ENCODE results near the gene MYOD1. TPM values are rescaled to one million over a fixed set of nuclear protein-coding genes. Genes with fewer than 3 reads are reported as not detected.

The MYOD1 gene
- total RNA-seq, 1 experiment from 2014 or later = not detected

DNA sequence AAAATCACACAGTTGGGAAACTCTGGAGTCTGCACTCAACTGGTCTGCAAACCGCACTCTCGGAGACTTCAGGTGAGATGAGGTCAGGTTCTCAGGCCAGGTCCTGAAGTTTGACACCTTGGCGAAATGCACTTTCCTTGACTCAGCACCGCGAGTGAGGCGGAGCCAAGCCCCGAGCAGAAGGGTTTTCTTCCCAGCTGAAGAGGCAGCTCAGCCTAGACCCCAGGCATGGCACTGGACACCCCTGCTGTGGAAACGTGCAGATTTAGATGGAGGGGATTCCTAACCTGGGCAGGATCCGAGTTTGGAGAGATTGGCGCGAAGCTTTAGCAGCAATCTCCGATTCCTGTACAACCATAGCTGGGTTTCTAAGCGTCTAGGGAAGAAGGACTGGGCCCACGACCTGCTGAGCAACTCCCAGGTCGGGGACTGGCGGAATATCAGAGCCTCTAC is 835 bp upstream of the MYOD1 start:
- Histone ChIP-seq H3K4me1 (ENCODE audit: control insufficient read depth, insufficient read depth, low read length) (no peaks in the 10 kb centered on the region), H3K27ac (ENCODE audit: low read length) (no peak overlapping the region), H3K36me3 (ENCODE audit: control insufficient read depth, insufficient read depth, low read length) (no peaks in the 10 kb centered on the region), H3K4me3 (ENCODE audit: low read depth in 2 of 2, low read length in 2 of 2) (no peak overlapping the region), H3K9me3 (ENCODE audit: control insufficient read depth, insufficient read depth, low read depth, low read length) (no peaks in the 10 kb centered on the region), H3K27me3 (ENCODE audit: control insufficient read depth, insufficient read depth, low read length) (peaks cover 22% of the 10 kb centered on the region)
- in situ Hi-C loops (cut with HindIII; ENCODE audit: low pct_unique_long_range_greater_than_20kb, low sequenced_read_pairs) (no loop called here), intact Hi-C loops (cut with micrococcal nuclease; ENCODE audit: unreplicated experiment) (no loop called here)
- DNase-seq (ENCODE audit: low read depth, low spot score) = no peak
- BruUV-seq (replicated peaks) = no TSS peak
- CTCF ChIA-PET = interaction anchor here (1.1 kb wide), 1 partner anchor 13 kb away, joined by 4 read pairs; no protein-coding TSS in a partner anchor
- TF ChIP-seq TCF7L2 (IDR thresholded peaks at IDR 0.05; ENCODE audit: low read depth, low read length) (no peak), CTCF (IDR thresholded peaks at IDR 0.05) (no peak), REST (IDR thresholded peaks at IDR 0.05; ENCODE audit: insufficient read depth in 1 of 2, low read depth in 2 of 2, low read length in 1 of 2) (no peak), SIN3A (IDR thresholded peaks at IDR 0.05; ENCODE audit: borderline replicate concordance, insufficient read depth, low read depth, low read length) (no peak), POLR2AphosphoS5 (IDR thresholded peaks at IDR 0.05; ENCODE audit: low read depth, low read length) (no peak)
- POLR2A ChIA-PET = no interaction called here
- 0 out of 2 replicates have a peak, but pooled peaks have one; percentile 7 for ATAC-seq

- intact Hi-C loops (cut with micrococcal nuclease; ENCODE audit: unreplicated experiment) = no loop called here
- ChIA-PET POLR2A (no interaction called here), CTCF (interaction anchor here (1.2 kb wide), 1 partner anchor 121 kb away, joined by 3 read pairs; no protein-coding TSS in a partner anchor)
- Histone ChIP-seq H3K27me3 (ENCODE audit: control insufficient read depth, insufficient read depth, low read length) (peaks cover 25% of the 10 kb centered on the region), H3K4me3 (ENCODE audit: low read depth in 2 of 2, low read length in 2 of 2) (no peak overlapping the region), H3K4me1 (ENCODE audit: control insufficient read depth, insufficient read depth, low read length) (no peaks in the 10 kb centered on the region), H3K9me3 (ENCODE audit: control insufficient read depth, insufficient read depth, low read depth, low read length) (no peaks in the 10 kb centered on the region), H3K27ac (ENCODE audit: low read length) (no peak overlapping the region), H3K36me3 (ENCODE audit: control insufficient read depth, insufficient read depth, low read length) (no peaks in the 10 kb centered on the region)
- ATAC-seq = 0 out of 2 replicates have a peak, but pooled peaks have one; percentile 48
- in situ Hi-C loops (cut with HindIII; ENCODE audit: low pct_unique_long_range_greater_than_20kb, low sequenced_read_pairs) = no loop called here
- DNase-seq (ENCODE audit: low read depth, low spot score) = no peak
- TF ChIP-seq CTCF (IDR thresholded peaks at IDR 0.05) (peak; percentile 62), SIN3A (IDR thresholded peaks at IDR 0.05; ENCODE audit: borderline replicate concordance, insufficient read depth, low read depth, low read length) (no peak)
- BruUV-seq (replicated peaks) = no TSS peak
Measured at GRCh38 chr11:17719938-17720795, 796 bp downstream of the MYOD1 start.

Measured in Panc1 (cell line).